Endothelial cell of umbilical vein (primary cell): ENCODE measurements around the gene ATP8A2. TPM values are rescaled to one million over a fixed set of nuclear protein-coding genes. Genes with fewer than 3 reads are reported as not detected.

Source experiments
- BruUV-seq: library from RNA; stranded (reverse); fragments of 400-500 nt; replicated peaks from 2 replicates; lab custom pipeline; 2021; lab: Mats Ljungman, UMichigan
- CTCF ChIA-PET: fragments of 300-600, 350-600 bp; sonication (Branson Sonifier 250); formaldehyde crosslinking; loops from one replicate; lab custom pipeline; 2021; ENCODE audit warnings: antibody characterized with exemption, inconsistent platforms; lab: Charles Lee
- POLR2A ChIA-PET: fragments of 300-600, 350-600 bp; sonication (Branson Sonifier 250); formaldehyde crosslinking; loops from one replicate; lab custom pipeline; 2021; ENCODE audit warnings: antibody characterized with exemption, inconsistent platforms; lab: Charles Lee
- DNase-seq: peaks from one replicate; pipeline ENCODE4 v3.0.0-alpha.2; 2011; ENCODE audit warnings: low read depth, low spot score
- FAIRE-seq: peaks from 2 replicates; lab custom pipeline; 2011; peaks lifted over from hg19 to GRCh38; lab: Jason Lieb, UNC
- H2AFZ ChIP-seq: 2 replicates; pipeline ENCODE4 v1.6.0; 2012; ENCODE audit warnings: low read depth, low read length, control low read depth, inconsistent platforms
- H3K27ac ChIP-seq: 2 replicates; pipeline ENCODE4 v1.5.1; 2011; ENCODE audit warnings: low read depth, mild to moderate bottlenecking, control low read depth, low read length, moderate library complexity; ENCODE audit not compliant: insufficient read depth
- H3K27me3 ChIP-seq, 2 experiments: 2 replicates each; pipeline versions ENCODE4 v1.6.0 to v1.6.1; 2011; ENCODE audit warnings: low read length in 2 of 2, mixed read lengths in 1 of 2; ENCODE audit not compliant: control insufficient read depth in 2 of 2, insufficient read depth in 2 of 2
- H3K36me3 ChIP-seq, 2 experiments: 2 replicates in 1 of 2; 3 replicates in 1 of 2; pipeline ENCODE4 v1.5.1; 2011; ENCODE audit warnings: low read length in 2 of 2, mild to moderate bottlenecking in 1 of 2, moderate library complexity in 1 of 2; ENCODE audit not compliant: control insufficient read depth in 2 of 2, insufficient read depth in 2 of 2; ENCODE audit errors: extremely low read depth in 1 of 2
- H3K4me1 ChIP-seq: 3 replicates; pipeline ENCODE4 v1.5.1; 2011; ENCODE audit warnings: mild to moderate bottlenecking, low read length; ENCODE audit not compliant: control insufficient read depth, insufficient read depth; ENCODE audit errors: extremely low read depth
- H3K4me2 ChIP-seq: 2 replicates; pipeline ENCODE4 v1.6.1; 2011; ENCODE audit warnings: low read length, control low read depth, mixed read lengths; ENCODE audit not compliant: insufficient read depth
- H3K4me3 ChIP-seq, 3 experiments: fragments of 200-600 bp in 1 of 3; sonication (generic), shearing (Covaris generic) in 1 of 3; replicated peaks in 1 of 3; 2 replicates each; pipeline ENCODE4 v1.5.1; 2011 to 2016; ENCODE audit warnings: control low read depth in 3 of 3, low read length in 3 of 3, mild to moderate bottlenecking in 2 of 3, inconsistent platforms in 1 of 3, low read depth in 1 of 3, moderate library complexity in 1 of 3; ENCODE audit not compliant: insufficient read depth in 1 of 3
- H3K79me2 ChIP-seq: 2 replicates; pipeline ENCODE4 v1.6.0; 2012; ENCODE audit warnings: low read length, inconsistent platforms; ENCODE audit not compliant: control insufficient read depth, insufficient read depth
- H3K9ac ChIP-seq: replicated peaks from 2 replicates; pipeline ENCODE3; 2011; ENCODE audit warnings: low read length, control low read depth; ENCODE audit not compliant: insufficient read depth; ENCODE audit errors: extremely low read depth
- H3K9me1 ChIP-seq: replicated peaks from 3 replicates; pipeline ENCODE4 v1.6.0; 2011; ENCODE audit warnings: mild to moderate bottlenecking, low read length; ENCODE audit not compliant: control insufficient read depth, insufficient read depth; ENCODE audit errors: extremely low read depth
- H3K9me3 ChIP-seq: replicated peaks from 2 replicates; pipeline ENCODE4 v1.5.1; 2012; ENCODE audit warnings: low read length, inconsistent platforms; ENCODE audit not compliant: control insufficient read depth, insufficient read depth
- H4K20me1 ChIP-seq: replicated peaks from 2 replicates; pipeline ENCODE3; 2011; ENCODE audit warnings: mild to moderate bottlenecking, low read length; ENCODE audit not compliant: control insufficient read depth, insufficient read depth; ENCODE audit errors: extremely low read depth
- EZH2 ChIP-seq: IDR thresholded peaks from 2 replicates; pipeline ENCODE4 v1.6.1; 2012; ENCODE audit warnings: borderline replicate concordance, low read depth, mild to moderate bottlenecking, moderate library complexity, low read length, inconsistent platforms; ENCODE audit not compliant: severe bottlenecking
- FOS ChIP-seq: IDR thresholded peaks from 2 replicates; pipeline ENCODE4 v1.6.1; 2011; ENCODE audit warnings: mild to moderate bottlenecking, low read length, moderate library complexity, borderline replicate concordance; ENCODE audit not compliant: insufficient read depth
- GATA2 ChIP-seq: IDR thresholded peaks from 2 replicates; pipeline ENCODE4 v1.7.0; 2011; ENCODE audit warnings: low read depth, mild to moderate bottlenecking, moderate library complexity, mixed read lengths, low read length; ENCODE audit not compliant: insufficient read length, insufficient read depth
- JUN ChIP-seq: IDR thresholded peaks from 2 replicates; pipeline ENCODE4 v1.6.1; 2011; ENCODE audit warnings: borderline replicate concordance, low read depth; ENCODE audit not compliant: insufficient read length, insufficient read depth
- MAX ChIP-seq: IDR thresholded peaks from 2 replicates; pipeline ENCODE4 v1.6.1; 2011; ENCODE audit not compliant: insufficient read depth, insufficient read length
- MYC ChIP-seq: IDR thresholded peaks from one replicate; pipeline ENCODE4 v1.6.1; 2011; ENCODE audit warnings: mild to moderate bottlenecking, low read depth, low read length
- POLR2A ChIP-seq: IDR thresholded peaks from 2 replicates; pipeline ENCODE4 v1.6.1; 2012; ENCODE audit warnings: low read depth, mild to moderate bottlenecking, control low read depth, low read length
- POLR2AphosphoS5 ChIP-seq: IDR thresholded peaks from 2 replicates; pipeline ENCODE4 v1.6.1; 2012; ENCODE audit warnings: low read depth, mild to moderate bottlenecking, control low read depth, low read length, moderate library complexity; ENCODE audit not compliant: insufficient read depth
- dilution Hi-C: fragments of 300-500 bp; cut with MboI; formaldehyde crosslinking; loops from one replicate; pipeline ENCODE4 v1.15.0; 2019; ENCODE audit warnings: low sequenced_read_pairs; ENCODE audit not compliant: extremely low pct_ligation_motif_present
- intact Hi-C: fragments of 100-400 bp; cut with micrococcal nuclease; formaldehyde crosslinking; loops from one replicate; pipeline ENCODE4 v1.10.0; 2022
- polyA plus RNA-seq, 4 experiments: library from polyadenylated mRNA; depleted of rRNA in 3 of 4; stranded (reverse) in 3 of 4; unstranded in 1 of 4; fragments of >200 nt; gene quantifications; 2 replicates each; pipeline versions ENCODE4 v1.2.1 to v1.2.3, GENCODE V29; 2011 to 2012; ENCODE audit warnings: missing spikeins in 1 of 4
- total RNA-seq: library from RNA; stranded (reverse); gene quantifications from 2 replicates; pipeline ENCODE4 v1.2.3, GENCODE V29; 2021
- TF ChIP-seq, protein P1 (sequence below), 2 donors: IDR thresholded peaks; 1 replicate in 1 of 2; 2 replicates in 1 of 2; pipeline ENCODE4 v1.5.1; 2011; ENCODE audit warnings: low read length in 2 of 2, mild to moderate bottlenecking in 2 of 2, moderate library complexity in 2 of 2, control low read depth in 1 of 2, inconsistent platforms in 1 of 2, low read depth in 1 of 2; ENCODE audit not compliant: insufficient read depth in 1 of 2; ENCODE audit errors: extremely low read depth in 1 of 2

ATP8A2 gene
- total and polyA plus RNA-seq, 2 donors (not counting 3 experiments of a cell fraction or from before 2014, with no cell fraction given): 0.11 to 0.49 TPM

DNA sequence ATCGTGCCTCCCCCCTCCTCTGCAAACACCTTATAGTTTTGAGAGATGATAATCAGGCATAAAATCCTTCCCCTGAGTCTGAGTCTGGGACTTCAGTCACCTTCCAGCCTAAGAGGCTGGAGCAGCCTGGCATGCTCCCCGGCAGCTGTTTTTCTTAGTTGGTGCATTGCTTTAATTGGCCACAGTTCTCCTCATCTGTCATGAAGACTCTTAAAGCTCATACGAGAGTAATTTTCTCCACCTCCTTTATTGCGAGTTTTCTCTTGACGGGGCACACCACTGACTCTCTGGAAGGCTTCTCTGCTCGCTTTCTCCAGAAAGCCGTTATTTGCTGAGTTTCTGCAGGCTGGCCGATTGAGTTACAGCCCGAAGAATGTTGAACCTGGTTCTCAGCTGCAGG, 310.5 kb downstream of the ATP8A2 start:
- dilution Hi-C loops: no loop called here
- DNase-seq: no peak
- POLR2A ChIA-PET: no interaction called here

DNA sequence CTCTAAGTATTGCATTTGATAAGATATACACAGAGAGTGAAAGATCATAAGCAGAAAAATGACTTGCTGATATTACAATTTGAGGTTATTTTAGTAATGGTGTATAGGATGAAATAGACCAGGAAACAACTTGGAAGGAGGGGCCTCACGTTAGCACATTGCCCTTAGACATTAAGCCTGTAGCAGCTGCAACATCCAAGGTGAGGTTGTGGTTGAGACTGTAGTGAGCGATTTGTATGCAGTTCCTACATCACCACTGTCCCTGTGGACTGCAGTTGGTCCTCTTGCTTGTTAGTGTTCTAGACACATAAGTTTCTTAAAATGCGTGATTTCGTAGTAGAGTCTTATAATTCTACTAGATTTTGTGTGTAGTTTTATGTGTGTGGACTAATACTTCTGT, 311.3 kb downstream of the ATP8A2 start:
- Histone ChIP-seq H3K27me3 (no peaks in the 10 kb centered on the region), H3K9me1 (no peaks in the 10 kb centered on the region), H3K36me3 (no peaks in the 10 kb centered on the region), H3K9me3 (no peaks in the 10 kb centered on the region), H3K9ac (no peak overlapping the region), H2AFZ (no peak overlapping the region), H3K4me3 (no peak overlapping the region), H3K4me2 (no peak overlapping the region), H3K4me1 (peaks cover 5% of the 10 kb centered on the region), H3K79me2 (no peaks in the 10 kb centered on the region), H3K27ac (no peak overlapping the region), H4K20me1 (no peaks in the 10 kb centered on the region)
- POLR2A ChIA-PET: no interaction called here
- BruUV-seq: no TSS peak
- intact Hi-C loops: no loop called here
- FAIRE-seq: no peak
- dilution Hi-C loops: no loop called here
- CTCF ChIA-PET: no interaction called here
- no peak for DNase-seq
- TF ChIP-seq, protein P1, sequence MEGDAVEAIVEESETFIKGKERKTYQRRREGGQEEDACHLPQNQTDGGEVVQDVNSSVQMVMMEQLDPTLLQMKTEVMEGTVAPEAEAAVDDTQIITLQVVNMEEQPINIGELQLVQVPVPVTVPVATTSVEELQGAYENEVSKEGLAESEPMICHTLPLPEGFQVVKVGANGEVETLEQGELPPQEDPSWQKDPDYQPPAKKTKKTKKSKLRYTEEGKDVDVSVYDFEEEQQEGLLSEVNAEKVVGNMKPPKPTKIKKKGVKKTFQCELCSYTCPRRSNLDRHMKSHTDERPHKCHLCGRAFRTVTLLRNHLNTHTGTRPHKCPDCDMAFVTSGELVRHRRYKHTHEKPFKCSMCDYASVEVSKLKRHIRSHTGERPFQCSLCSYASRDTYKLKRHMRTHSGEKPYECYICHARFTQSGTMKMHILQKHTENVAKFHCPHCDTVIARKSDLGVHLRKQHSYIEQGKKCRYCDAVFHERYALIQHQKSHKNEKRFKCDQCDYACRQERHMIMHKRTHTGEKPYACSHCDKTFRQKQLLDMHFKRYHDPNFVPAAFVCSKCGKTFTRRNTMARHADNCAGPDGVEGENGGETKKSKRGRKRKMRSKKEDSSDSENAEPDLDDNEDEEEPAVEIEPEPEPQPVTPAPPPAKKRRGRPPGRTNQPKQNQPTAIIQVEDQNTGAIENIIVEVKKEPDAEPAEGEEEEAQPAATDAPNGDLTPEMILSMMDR (IDR thresholded peaks at IDR 0.05; ENCODE audit: extremely low read depth in 1 of 2, insufficient read depth in 1 of 2, low read depth in 1 of 2, low read length in 2 of 2): no peak
- TF ChIP-seq GATA2 (no peak), MYC (no peak), EZH2 (no peak), FOS (no peak), POLR2AphosphoS5 (no peak), POLR2A (no peak), JUN (no peak), MAX (no peak)

More for the DNA sequence above, 310.5 kb downstream of the ATP8A2 start:
- BruUV-seq: no TSS peak
- Histone ChIP-seq H3K4me3 (no peak overlapping the region), H3K9ac (no peak overlapping the region), H3K27ac (no peak overlapping the region), H4K20me1 (no peaks in the 10 kb centered on the region), H3K36me3 (no peaks in the 10 kb centered on the region), H3K79me2 (no peaks in the 10 kb centered on the region), H3K27me3 (no peaks in the 10 kb centered on the region), H2AFZ (no peak overlapping the region), H3K4me2 (no peak overlapping the region), H3K9me1 (no peaks in the 10 kb centered on the region), H3K9me3 (no peaks in the 10 kb centered on the region), H3K4me1 (no peaks in the 10 kb centered on the region)
- no peak for TF ChIP-seq EZH2
- no peak for TF ChIP-seq JUN
- no peak for TF ChIP-seq POLR2A
- no peak for TF ChIP-seq FOS
- no peak for TF ChIP-seq POLR2AphosphoS5
- no peak for TF ChIP-seq GATA2
- TF ChIP-seq, protein P1 (IDR thresholded peaks at IDR 0.05; ENCODE audit: extremely low read depth in 1 of 2, insufficient read depth in 1 of 2, low read depth in 1 of 2, low read length in 2 of 2): no peak
- no peak for TF ChIP-seq MYC
- CTCF ChIA-PET: no interaction called here
- intact Hi-C loops: no loop called here
- FAIRE-seq: no peak
